ENCODE data around the gene CACNA2D3.

Gene CACNA2D3

GRCh38 chr3:54126551-54126950 is 4.2 kb downstream of the CACNA2D3 start:
- H3K9ac ChIP-seq = no peak overlapping the region
- no peak overlapping the region for H3K4me2 ChIP-seq (ENCODE audit: low read length)
- no peak overlapping the region for H3K4me3 ChIP-seq (ENCODE audit: low read depth, low read length)

DNA sequence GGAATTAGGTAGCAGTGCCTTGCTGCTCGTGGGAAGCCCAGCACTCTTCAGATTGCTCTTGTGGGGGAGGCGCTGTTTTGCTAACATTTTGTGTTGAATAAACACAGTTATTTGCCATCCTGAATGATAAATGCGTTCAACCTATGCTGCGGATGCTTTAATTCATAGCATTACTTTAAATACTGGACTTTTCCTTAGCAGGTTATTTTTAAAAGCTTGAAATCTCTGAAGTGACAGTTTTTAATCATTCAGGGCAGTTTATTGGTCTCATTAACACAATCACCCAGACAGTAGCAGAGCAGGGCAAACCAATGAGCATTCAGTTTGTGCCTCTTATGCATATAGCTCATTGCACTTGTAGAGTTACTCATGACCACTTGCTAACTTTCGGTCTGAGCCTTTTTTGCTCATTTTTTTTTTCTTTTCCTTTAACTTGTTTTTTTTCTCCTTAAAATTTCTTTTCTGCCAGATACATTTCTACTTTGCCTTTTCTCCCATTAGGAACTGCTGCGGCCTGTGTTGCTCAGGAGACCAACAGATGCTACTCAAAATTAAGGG is 5.2 kb downstream of the CACNA2D3 start:
- H3K79me2 ChIP-seq = peaks cover 2% of the 10 kb centered on the region
- no peaks in the 10 kb centered on the region for H3K36me3 ChIP-seq (ENCODE audit: control insufficient read depth, insufficient read depth, low read length)
- no peak overlapping the region for H2AFZ ChIP-seq
- no peak overlapping the region for H3K9ac ChIP-seq
- no peak for TF ChIP-seq CTCF (IDR thresholded peaks at IDR 0.05)
- no peak overlapping the region for H3K4me3 ChIP-seq (ENCODE audit: low read depth, low read length)
- no peaks in the 10 kb centered on the region for H3K9me3 ChIP-seq (ENCODE audit: control insufficient read depth, low read length)
- no peak overlapping the region for H3K4me2 ChIP-seq (ENCODE audit: low read length)
- no peak overlapping the region for H3K27ac ChIP-seq
- H3K4me1 ChIP-seq = peaks cover 9% of the 10 kb centered on the region
- H3K27me3 ChIP-seq (ENCODE audit: control insufficient read depth, insufficient read depth, low read length) = no peaks in the 10 kb centered on the region

More at GRCh38 chr3:54126551-54126950, 4.2 kb downstream of the CACNA2D3 start:
- H3K79me2 ChIP-seq = no peaks in the 10 kb centered on the region
- no peaks in the 10 kb centered on the region for H3K36me3 ChIP-seq (ENCODE audit: control insufficient read depth, insufficient read depth, low read length)
- H3K27ac ChIP-seq = no peak overlapping the region
- peaks cover 9% of the 10 kb centered on the region for H3K4me1 ChIP-seq
- no peaks in the 10 kb centered on the region for H3K9me3 ChIP-seq (ENCODE audit: control insufficient read depth, low read length)
- no peak for TF ChIP-seq CTCF (IDR thresholded peaks at IDR 0.05)
- H2AFZ ChIP-seq = no peak overlapping the region
- no peaks in the 10 kb centered on the region for H3K27me3 ChIP-seq (ENCODE audit: control insufficient read depth, insufficient read depth, low read length)

GRCh38 chr3:54131026-54131605 is 8.8 kb downstream of the CACNA2D3 start:
- Histone ChIP-seq H3K36me3 (ENCODE audit: control insufficient read depth, insufficient read depth, low read length) (no peaks in the 10 kb centered on the region), H3K27me3 (ENCODE audit: control insufficient read depth, insufficient read depth, low read length) (no peaks in the 10 kb centered on the region), H3K79me2 (peaks cover 5% of the 10 kb centered on the region), H3K9ac (no peak overlapping the region), H3K4me3 (ENCODE audit: low read depth, low read length) (no peak overlapping the region), H3K27ac (no peak overlapping the region), H3K4me1 (no peaks in the 10 kb centered on the region), H2AFZ (no peak overlapping the region), H3K9me3 (ENCODE audit: control insufficient read depth, low read length) (no peaks in the 10 kb centered on the region), H3K4me2 (ENCODE audit: low read length) (no peak overlapping the region)
- no peak for TF ChIP-seq CTCF (IDR thresholded peaks at IDR 0.05)

GRCh38 chr3:54131890-54132289 is 9.5 kb downstream of the CACNA2D3 start:
- no peak for TF ChIP-seq CTCF (IDR thresholded peaks at IDR 0.05)
- Histone ChIP-seq H3K9ac (no peak overlapping the region), H2AFZ (no peak overlapping the region)

DNA sequence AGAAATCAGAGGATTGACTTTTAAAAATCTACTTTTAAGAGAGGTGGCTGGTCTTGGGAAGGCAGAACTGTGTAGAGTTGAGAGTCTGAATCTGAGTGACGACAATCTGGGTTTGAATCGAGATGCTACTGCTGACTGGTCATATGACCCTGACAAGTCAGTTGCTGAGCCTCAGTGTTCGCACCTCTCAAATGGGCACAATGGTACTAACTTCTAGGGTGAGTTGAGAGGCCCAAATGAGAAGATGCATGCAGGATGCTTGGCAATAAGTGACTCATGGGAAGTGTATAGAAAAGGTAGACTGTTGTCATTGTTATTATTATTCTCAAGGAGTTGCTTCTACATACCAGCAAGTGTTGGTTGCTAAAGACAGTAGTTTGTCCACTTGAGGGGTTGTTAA is 10.3 kb downstream of the CACNA2D3 start:
- H3K27me3 ChIP-seq (ENCODE audit: control insufficient read depth, insufficient read depth, low read length) = no peaks in the 10 kb centered on the region
- H3K9ac ChIP-seq = no peak overlapping the region
- no peaks in the 10 kb centered on the region for H3K36me3 ChIP-seq (ENCODE audit: control insufficient read depth, insufficient read depth, low read length)
- H3K79me2 ChIP-seq = peaks cover 5% of the 10 kb centered on the region
- no peak overlapping the region for H3K4me2 ChIP-seq (ENCODE audit: low read length)
- no peak for TF ChIP-seq CTCF (IDR thresholded peaks at IDR 0.05)
- H3K4me1 ChIP-seq = no peaks in the 10 kb centered on the region
- H2AFZ ChIP-seq = no peak overlapping the region
- no peak overlapping the region for H3K27ac ChIP-seq
- H3K4me3 ChIP-seq (ENCODE audit: low read depth, low read length) = no peak overlapping the region
- H3K9me3 ChIP-seq (ENCODE audit: control insufficient read depth, low read length) = no peaks in the 10 kb centered on the region

More at GRCh38 chr3:54131890-54132289, 9.5 kb downstream of the CACNA2D3 start:
- Histone ChIP-seq H3K27me3 (ENCODE audit: control insufficient read depth, insufficient read depth, low read length) (no peaks in the 10 kb centered on the region), H3K9me3 (ENCODE audit: control insufficient read depth, low read length) (no peaks in the 10 kb centered on the region), H3K4me1 (no peaks in the 10 kb centered on the region), H3K27ac (no peak overlapping the region), H3K4me2 (ENCODE audit: low read length) (no peak overlapping the region), H3K36me3 (ENCODE audit: control insufficient read depth, insufficient read depth, low read length) (no peaks in the 10 kb centered on the region), H3K79me2 (peaks cover 5% of the 10 kb centered on the region), H3K4me3 (ENCODE audit: low read depth, low read length) (no peak overlapping the region)

All from parathyroid adenoma (tissue), 2 donors.